GM12892 (cell line): Measurements from ENCODE around the gene LIM2.

Source experiments
- DNase-seq: peaks from one replicate; pipeline ENCODE4 v3.0.0; 2011; ENCODE audit not compliant: insufficient read length
- FAIRE-seq: peaks from 2 replicates; lab custom pipeline; 2011; peaks lifted over from hg19 to GRCh38; lab: Jason Lieb, UNC
- POLR2A ChIP-seq: IDR thresholded peaks from 2 replicates; pipeline ENCODE4 v1.6.1; 2011; ENCODE audit warnings: low read depth, low read length, control low read depth
- POLR2AphosphoS5 ChIP-seq: IDR thresholded peaks from 2 replicates; pipeline ENCODE4 v1.6.1; 2011; ENCODE audit warnings: low read depth, low read length, control low read depth
- TAF1 ChIP-seq: IDR thresholded peaks from 2 replicates; pipeline ENCODE4 v1.6.1; 2011; ENCODE audit warnings: low read depth, mild to moderate bottlenecking, control low read depth, low read length, borderline replicate concordance

The LIM2 gene

DNA sequence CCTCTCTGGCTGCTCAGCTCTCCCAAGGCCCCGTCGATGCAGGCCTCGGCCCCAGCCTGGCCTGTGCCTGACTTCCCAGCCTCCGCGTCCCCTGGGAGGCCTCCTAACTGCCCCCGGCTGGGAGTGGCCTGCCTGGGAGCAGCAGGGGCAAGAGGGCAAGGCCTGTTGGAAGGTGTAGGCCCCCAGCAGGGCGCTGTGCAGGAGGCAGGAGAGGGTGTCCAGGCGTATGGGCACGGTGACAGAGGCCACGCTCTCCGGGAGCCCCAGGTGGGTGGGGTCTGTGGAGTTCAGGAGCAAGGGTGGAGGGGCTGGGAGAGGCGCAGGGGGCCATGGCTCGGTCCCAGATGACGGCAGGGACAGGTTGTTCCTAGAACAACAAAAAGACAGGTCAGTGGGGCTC lies 1.4 kb upstream of the LIM2 start:
- no peak for DNase-seq
- TF ChIP-seq POLR2AphosphoS5 = no peak
- no peak for TF ChIP-seq TAF1
- no peak for TF ChIP-seq POLR2A
- FAIRE-seq = no peak

DNA sequence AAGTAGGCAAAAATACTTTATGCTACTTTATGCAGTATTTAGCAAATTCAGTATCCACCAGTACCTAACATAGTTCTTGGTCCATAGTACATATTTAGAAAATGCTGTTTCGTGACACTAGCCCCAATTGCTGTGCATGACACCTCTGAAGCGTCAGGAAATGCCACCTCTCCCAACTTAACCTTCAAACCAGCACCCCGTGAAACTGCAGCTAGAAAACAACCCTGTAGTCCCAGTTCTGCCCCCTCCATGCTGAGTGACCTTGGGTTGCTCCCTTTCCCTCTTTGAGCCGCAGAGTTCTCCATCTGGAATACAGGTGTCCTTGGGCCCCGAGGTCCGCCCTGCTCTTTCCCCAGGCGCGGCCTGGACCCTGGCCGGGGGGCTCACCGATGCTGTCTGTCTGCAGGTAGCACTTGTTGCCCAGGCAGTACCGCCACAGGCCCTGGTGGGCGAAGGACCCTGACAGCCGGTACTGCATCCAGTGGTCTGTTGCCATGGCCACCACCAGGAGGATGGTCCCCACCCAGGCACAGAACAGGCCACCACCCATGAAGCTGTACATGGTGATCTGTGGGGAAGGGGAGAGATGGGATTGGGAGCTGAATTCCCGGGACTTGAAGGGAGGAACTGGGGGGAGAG lies 773 bp downstream of the LIM2 start:
- DNase-seq (no peak), FAIRE-seq (no peak)
- no peak for TF ChIP-seq POLR2A
- no peak for TF ChIP-seq POLR2AphosphoS5
- TF ChIP-seq TAF1 = no peak

- TF ChIP-seq POLR2AphosphoS5 = no peak
- TF ChIP-seq TAF1 = no peak
- no peak for TF ChIP-seq POLR2A
- no peak for FAIRE-seq
- no peak for DNase-seq
These were observed 5.8 kb downstream of the LIM2 start for GRCh38 chr19:51382004-51382403.

GRCh38 chr19:51380379-51380778 lies 7.4 kb downstream of the LIM2 start:
- TF ChIP-seq TAF1 (no peak), POLR2AphosphoS5 (no peak), POLR2A (no peak)
- no peak for FAIRE-seq
- DNase-seq = no peak

DNA sequence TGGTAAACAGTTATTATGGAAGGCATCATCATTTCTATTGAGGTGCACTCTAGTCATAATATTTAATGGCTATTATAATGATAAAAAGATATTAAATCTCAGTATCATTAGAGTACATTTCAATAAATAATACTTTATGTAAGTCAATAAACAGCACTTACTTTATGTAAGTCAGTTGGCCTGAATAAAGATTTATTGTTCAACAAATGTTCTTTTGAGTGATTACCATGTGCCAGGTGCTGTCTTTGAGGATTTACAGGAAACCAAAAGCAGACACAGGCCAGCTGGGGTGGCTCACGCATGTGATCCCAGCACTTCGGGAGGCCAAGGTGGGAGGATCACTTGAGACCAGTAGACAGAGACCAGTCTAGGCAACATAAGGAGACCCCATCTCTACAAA lies 10.4 kb downstream of the LIM2 start:
- DNase-seq (no peak), FAIRE-seq (no peak)
- TF ChIP-seq TAF1 = no peak
- no peak for TF ChIP-seq POLR2A
- TF ChIP-seq POLR2AphosphoS5 = no peak

DNA sequence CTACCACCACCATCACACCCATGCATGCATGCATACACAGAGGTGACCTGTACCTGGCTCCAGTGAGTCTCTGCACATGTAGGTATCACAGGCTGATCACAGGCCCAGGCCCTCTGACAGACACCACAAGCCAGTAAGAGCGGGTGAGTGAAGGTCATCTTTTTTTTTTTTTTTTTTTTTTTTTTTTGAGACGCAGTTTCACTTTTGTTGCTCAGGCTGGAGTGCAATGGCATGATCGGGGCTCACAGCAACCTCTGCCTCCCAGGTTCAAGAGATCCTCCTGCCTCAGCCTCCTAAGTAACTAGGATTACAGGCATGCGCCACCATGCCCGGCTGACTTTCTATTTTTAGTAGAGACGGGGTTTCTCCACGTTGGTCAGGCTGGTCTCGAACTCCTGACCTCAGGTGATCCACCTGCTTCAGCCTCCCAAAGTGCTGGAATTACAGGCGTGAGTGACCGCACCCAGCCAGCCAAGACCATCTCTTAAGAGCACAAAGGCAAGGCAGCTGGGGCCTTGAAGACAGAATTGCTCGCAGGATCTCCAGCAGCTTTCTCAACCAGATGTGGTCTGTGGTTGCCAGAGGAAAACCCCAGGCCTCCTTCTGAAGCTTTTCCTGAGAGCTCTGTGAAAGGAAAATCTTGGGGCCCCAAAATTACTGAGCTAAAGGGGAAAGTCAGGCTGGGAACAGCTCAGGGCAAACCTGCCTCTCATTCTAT lies 12.1 kb downstream of the LIM2 start:
- no peak for DNase-seq
- peak; percentile 70 for FAIRE-seq
- TF ChIP-seq TAF1 = no peak
- no peak for TF ChIP-seq POLR2A
- no peak for TF ChIP-seq POLR2AphosphoS5

DNA sequence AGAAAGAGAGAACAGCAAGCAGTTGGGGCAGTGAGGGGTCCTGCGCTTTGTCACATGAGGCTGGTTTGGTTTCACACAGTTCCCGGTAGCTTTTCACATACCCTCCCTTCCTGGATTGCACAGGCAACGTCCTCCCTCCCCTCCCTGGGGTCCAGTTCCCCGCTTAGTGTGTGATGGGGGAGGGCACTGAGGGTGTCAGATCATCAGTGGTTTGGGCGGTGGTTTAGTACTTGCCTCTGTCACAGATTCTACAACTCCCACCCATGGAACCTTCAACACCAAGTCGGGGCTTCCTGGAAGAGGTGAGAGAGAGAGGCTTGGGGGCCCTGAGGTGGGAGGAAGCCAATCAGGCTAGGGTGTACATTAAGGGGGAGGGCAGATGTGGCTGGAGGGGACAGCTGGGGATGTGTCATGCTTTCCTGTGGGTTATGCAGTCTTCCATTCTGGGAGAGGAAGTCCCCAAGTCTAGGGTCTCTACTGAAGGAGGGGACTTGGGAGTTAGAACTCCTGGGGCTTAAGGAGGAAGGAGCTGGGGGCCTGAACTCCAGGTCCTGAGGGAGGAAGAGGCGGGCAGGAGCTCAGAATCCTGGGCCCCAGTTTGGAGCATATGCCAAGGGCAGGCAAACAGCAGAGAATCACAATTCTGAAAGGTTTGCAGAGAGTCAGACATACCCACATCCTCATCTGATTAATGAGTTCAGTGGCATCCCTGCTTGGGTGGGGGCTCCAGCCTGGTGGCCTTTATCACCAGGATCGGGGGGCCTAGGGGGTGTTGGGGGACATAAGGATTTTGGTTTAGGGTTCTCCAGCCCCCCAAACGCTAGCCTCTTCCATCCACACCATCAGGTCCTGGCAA lies 14.9 kb downstream of the LIM2 start, which contains the start of gene NKG7:
TSS of gene NKG7 (minus strand) at position 6 of the 856 bp plus-strand sequence. CDS start 119 bp downstream, outside the sequence.
- TF ChIP-seq POLR2A = no peak; the same call in 1 of the 2 replicates
- TF ChIP-seq POLR2AphosphoS5 = no peak
- no peak for TF ChIP-seq TAF1
- no peak for DNase-seq
- FAIRE-seq = peak; percentile 73

DNA sequence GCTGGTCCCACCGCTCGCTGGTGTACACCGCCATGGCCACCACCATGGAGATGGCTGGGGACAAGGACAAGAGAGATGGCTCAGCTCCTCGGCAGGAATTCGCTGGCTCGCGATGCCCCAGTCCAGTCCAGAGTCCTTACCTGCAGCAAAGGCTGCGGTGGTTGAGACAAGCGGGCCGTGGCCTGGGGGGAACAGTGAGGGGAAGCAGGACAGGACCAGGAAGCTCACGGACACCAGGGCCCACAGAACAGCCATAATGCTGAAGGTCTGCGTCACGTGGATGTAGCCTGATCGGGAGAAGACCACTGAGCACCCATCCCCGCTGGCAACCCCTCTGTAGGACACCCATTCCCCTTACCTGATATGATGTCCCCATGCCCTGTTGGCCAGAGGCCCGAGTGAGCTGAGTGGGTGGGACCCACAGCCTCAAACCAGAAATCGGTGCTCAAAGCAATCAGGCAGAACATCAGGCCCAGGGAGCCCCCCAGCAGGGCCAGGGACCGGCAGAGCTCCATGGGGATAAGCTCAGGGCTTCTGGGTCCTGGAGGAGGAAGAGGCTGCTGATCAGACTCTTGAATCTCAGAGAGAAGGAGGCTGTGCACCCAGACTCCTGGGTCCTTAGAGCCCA lies 15.6 kb downstream of the LIM2 start:
- no peak for DNase-seq
- no peak for TF ChIP-seq POLR2AphosphoS5
- TF ChIP-seq POLR2A = no peak
- no peak for TF ChIP-seq TAF1
- no peak for FAIRE-seq

- FAIRE-seq (no peak), DNase-seq (no peak)
- TF ChIP-seq POLR2A = no peak
- no peak for TF ChIP-seq TAF1
These were observed 16.5 kb downstream of the LIM2 start for GRCh38 chr19:51371186-51371690.

GRCh38 chr19:51370230-51370629 lies 17.5 kb downstream of the LIM2 start:
- DNase-seq (no peak), FAIRE-seq (no peak)
- TF ChIP-seq TAF1 (no peak), POLR2A (no peak), POLR2AphosphoS5 (no peak)
